ENCODE results near the gene CLMN. TPM values are rescaled to one million over a fixed set of nuclear protein-coding genes. Genes with fewer than 3 reads are reported as not detected.

CLMN gene
- total RNA-seq, 1 donor from 2014 or later = 6.3 TPM

DNA sequence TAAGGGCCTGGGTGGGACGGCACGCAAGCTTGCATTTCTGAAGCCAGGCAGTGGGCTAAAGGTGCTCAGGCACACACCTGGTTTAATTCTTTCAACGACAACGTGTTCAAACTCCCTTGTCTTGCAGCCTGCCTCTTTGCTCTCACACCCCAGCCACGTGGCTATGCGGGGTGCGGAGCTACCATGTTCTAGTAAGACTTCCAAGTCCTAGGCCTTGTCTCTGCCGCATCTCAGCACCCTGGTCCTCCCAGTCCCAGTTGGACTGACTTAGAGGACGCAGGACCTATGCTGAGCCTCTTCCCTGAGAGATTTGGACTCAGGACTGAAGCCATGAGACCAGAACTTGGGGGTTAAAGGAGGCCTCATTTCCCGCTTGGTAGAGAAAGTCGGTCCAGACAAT lies 62.2 kb downstream of the CLMN start:
- Mint-ChIP-seq H3K27me3 (ENCODE audit: insufficient read depth, low read depth) (peaks cover 10% of the 10 kb centered on the region), H3K27ac (no peak overlapping the region), H3K4me3 (no peak overlapping the region), H3K4me1 (peaks cover 48% of the 10 kb centered on the region), H3K36me3 (no peaks in the 10 kb centered on the region), H3K9me3 (no peaks in the 10 kb centered on the region)
- H3K9me3 ChIP-seq (ENCODE audit: low read depth) = no peaks in the 10 kb centered on the region
- H3K9ac ChIP-seq = no peak overlapping the region
- H4K20me1 ChIP-seq (ENCODE audit: low read depth) = peaks cover 18% of the 10 kb centered on the region
- H3K4me3 ChIP-seq = no peak overlapping the region
- no peak overlapping the region for H2AFZ ChIP-seq (replicated peaks)
- peaks cover 36% of the 10 kb centered on the region for H3F3A ChIP-seq (ENCODE audit: low read depth)
- H3K4me2 ChIP-seq = no peak overlapping the region
- H3K36me3 ChIP-seq = no peaks in the 10 kb centered on the region
- no peaks in the 10 kb centered on the region for H3K79me2 ChIP-seq (ENCODE audit: low read depth)
- H3K27me3 ChIP-seq = no peaks in the 10 kb centered on the region
- H3K27ac ChIP-seq = no peak overlapping the region
- H3K4me1 ChIP-seq = peaks cover 34% of the 10 kb centered on the region
- TF ChIP-seq, protein P1, sequence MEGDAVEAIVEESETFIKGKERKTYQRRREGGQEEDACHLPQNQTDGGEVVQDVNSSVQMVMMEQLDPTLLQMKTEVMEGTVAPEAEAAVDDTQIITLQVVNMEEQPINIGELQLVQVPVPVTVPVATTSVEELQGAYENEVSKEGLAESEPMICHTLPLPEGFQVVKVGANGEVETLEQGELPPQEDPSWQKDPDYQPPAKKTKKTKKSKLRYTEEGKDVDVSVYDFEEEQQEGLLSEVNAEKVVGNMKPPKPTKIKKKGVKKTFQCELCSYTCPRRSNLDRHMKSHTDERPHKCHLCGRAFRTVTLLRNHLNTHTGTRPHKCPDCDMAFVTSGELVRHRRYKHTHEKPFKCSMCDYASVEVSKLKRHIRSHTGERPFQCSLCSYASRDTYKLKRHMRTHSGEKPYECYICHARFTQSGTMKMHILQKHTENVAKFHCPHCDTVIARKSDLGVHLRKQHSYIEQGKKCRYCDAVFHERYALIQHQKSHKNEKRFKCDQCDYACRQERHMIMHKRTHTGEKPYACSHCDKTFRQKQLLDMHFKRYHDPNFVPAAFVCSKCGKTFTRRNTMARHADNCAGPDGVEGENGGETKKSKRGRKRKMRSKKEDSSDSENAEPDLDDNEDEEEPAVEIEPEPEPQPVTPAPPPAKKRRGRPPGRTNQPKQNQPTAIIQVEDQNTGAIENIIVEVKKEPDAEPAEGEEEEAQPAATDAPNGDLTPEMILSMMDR (IDR thresholded peaks at IDR 0.05) = no peak
- TF ChIP-seq EZH2phosphoT487 (IDR thresholded peaks at IDR 0.05) (no peak), EZH2 (IDR thresholded peaks at IDR 0.05) (no peak)
- DNase-seq (ENCODE audit: low spot score) = no peak

- peaks cover 39% of the 10 kb centered on the region for H3K4me1 ChIP-seq
- H3K4me3 Mint-ChIP-seq = peak overlapping the region; percentile 62
- H3K4me3 ChIP-seq = no peak overlapping the region
- no peaks in the 10 kb centered on the region for H3K79me2 ChIP-seq (ENCODE audit: low read depth)
- peak overlapping the region; percentile 1 for H3K27ac Mint-ChIP-seq
- no peaks in the 10 kb centered on the region for H3K36me3 ChIP-seq
- no peaks in the 10 kb centered on the region for H3K36me3 Mint-ChIP-seq
- H3K9me3 Mint-ChIP-seq = no peaks in the 10 kb centered on the region
- H4K20me1 ChIP-seq (ENCODE audit: low read depth) = peaks cover 18% of the 10 kb centered on the region
- H3K4me2 ChIP-seq = peak overlapping the region; percentile 72
- TF ChIP-seq, protein P1 (IDR thresholded peaks at IDR 0.05) = no peak
- no peak for TF ChIP-seq EZH2phosphoT487 (IDR thresholded peaks at IDR 0.05)
- no peak for TF ChIP-seq EZH2 (IDR thresholded peaks at IDR 0.05)
- H3K9me3 ChIP-seq (ENCODE audit: low read depth) = no peaks in the 10 kb centered on the region
- H3K27ac ChIP-seq = no peak overlapping the region
- H3K9ac ChIP-seq = no peak overlapping the region
- H2AFZ ChIP-seq (replicated peaks) = no peak overlapping the region
- H3K27me3 Mint-ChIP-seq (ENCODE audit: insufficient read depth, low read depth) = peaks cover 10% of the 10 kb centered on the region
- no peak for DNase-seq (ENCODE audit: low spot score)
- peaks cover 36% of the 10 kb centered on the region for H3F3A ChIP-seq (ENCODE audit: low read depth)
- H3K27me3 ChIP-seq = no peaks in the 10 kb centered on the region
- peaks cover 54% of the 10 kb centered on the region for H3K4me1 Mint-ChIP-seq
These were observed 63.0 kb downstream of the CLMN start for GRCh38 chr14:95256776-95257060.

DNA sequence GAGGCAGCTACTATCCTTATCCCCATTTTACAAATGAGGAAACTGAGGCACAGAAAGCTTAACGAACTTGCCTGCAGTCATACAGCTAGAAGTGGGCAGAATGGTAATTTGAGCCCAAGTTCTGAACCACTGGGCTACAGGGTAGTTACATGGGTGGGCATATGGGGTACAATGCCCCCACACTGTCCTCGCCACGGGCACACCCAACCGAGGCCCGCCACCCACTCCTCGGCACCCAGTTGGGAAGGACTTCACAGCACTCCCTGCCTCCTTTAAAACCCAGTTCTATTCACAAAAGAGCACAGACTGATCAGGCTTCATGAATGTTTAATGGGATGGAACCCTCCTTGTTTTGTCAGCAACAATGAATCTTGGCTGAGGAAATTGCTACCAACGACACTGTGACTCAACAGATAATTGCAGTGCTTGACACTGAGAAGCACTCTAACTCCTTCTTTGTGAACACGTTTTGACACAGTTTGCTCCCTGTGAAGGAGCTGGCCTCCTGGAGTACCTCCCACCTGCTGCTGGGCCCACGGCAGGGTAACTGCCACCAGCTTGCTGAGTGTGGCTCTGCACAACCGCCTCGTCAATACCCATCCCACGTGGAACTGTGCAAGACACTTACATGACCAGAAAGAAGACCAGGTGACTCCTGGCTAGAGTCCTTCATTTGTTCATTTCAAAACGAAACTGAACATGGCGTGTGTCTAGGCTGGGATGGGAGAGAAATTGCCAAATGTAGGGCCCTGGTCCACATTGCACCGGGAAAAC lies 63.5 kb downstream of the CLMN start:
- no peaks in the 10 kb centered on the region for H3K9me3 Mint-ChIP-seq
- peaks cover 56% of the 10 kb centered on the region for H3K4me1 Mint-ChIP-seq
- Histone ChIP-seq H3K4me3 (no peak overlapping the region), H3K9ac (no peak overlapping the region), H3K4me2 (peak overlapping the region; percentile 72), H3K9me3 (ENCODE audit: low read depth) (no peaks in the 10 kb centered on the region), H2AFZ (replicated peaks) (no peak overlapping the region), H4K20me1 (ENCODE audit: low read depth) (peaks cover 18% of the 10 kb centered on the region), H3F3A (ENCODE audit: low read depth) (peaks cover 36% of the 10 kb centered on the region), H3K79me2 (ENCODE audit: low read depth) (no peaks in the 10 kb centered on the region), H3K27me3 (no peaks in the 10 kb centered on the region), H3K27ac (no peak overlapping the region), H3K36me3 (no peaks in the 10 kb centered on the region), H3K4me1 (peaks cover 43% of the 10 kb centered on the region)
- H3K27me3 Mint-ChIP-seq (ENCODE audit: insufficient read depth, low read depth) = peaks cover 10% of the 10 kb centered on the region
- DNase-seq (ENCODE audit: low spot score) = peak; percentile 41
- TF ChIP-seq EZH2phosphoT487 (IDR thresholded peaks at IDR 0.05) (no peak), EZH2 (IDR thresholded peaks at IDR 0.05) (no peak)
- TF ChIP-seq, protein P1 (IDR thresholded peaks at IDR 0.05) = no peak
- H3K36me3 Mint-ChIP-seq = no peaks in the 10 kb centered on the region
- peak overlapping the region; percentile 62 for H3K4me3 Mint-ChIP-seq
- peak overlapping the region; percentile 1 for H3K27ac Mint-ChIP-seq

Measured in neural progenitor cell (in vitro differentiated cells).